Stimulated activated memory B cell treated with anti-CD40 and anti-IgM and Interleukin-4, amounts not matched to agents 10 μg/mL and 1 μg/mL and 100 μg/mL, for 72 hours (primary cell): ENCODE data around the gene SLC39A8.
A peak's percentile ranks its signal among the peaks of the same experiment; 100 is the strongest.
"Not testable (repeated sequence)": the region's sequence is repeated elsewhere in the genome, so short reads cannot be mapped to it uniquely, and the experiment has no call there.

Source experiments
- ATAC-seq: fragments of 150-1000 bp; cut with Tn5 transposase; 2 replicates; pipeline ENCODE4 v1.10.0; 2021
- H3K27ac Mint-ChIP-seq: one replicate; pipeline ENCODE4 v1.8.0; 2022; ENCODE audit warnings: mild to moderate bottlenecking, mixed read lengths
- H3K27me3 Mint-ChIP-seq: one replicate; pipeline ENCODE4 v1.8.0; 2022; ENCODE audit warnings: mixed read lengths
- H3K36me3 Mint-ChIP-seq: one replicate; pipeline ENCODE4 v1.8.0; 2022; ENCODE audit warnings: mixed read lengths
- H3K4me1 Mint-ChIP-seq: one replicate; pipeline ENCODE4 v1.8.0; 2022; ENCODE audit warnings: mixed read lengths
- H3K4me3 Mint-ChIP-seq: one replicate; pipeline ENCODE4 v1.8.0; 2022; ENCODE audit warnings: mild to moderate bottlenecking, moderate library complexity, mixed read lengths
- H3K9me3 Mint-ChIP-seq: one replicate; pipeline ENCODE4 v1.8.0; 2022; ENCODE audit warnings: mixed read lengths

Gene SLC39A8

DNA sequence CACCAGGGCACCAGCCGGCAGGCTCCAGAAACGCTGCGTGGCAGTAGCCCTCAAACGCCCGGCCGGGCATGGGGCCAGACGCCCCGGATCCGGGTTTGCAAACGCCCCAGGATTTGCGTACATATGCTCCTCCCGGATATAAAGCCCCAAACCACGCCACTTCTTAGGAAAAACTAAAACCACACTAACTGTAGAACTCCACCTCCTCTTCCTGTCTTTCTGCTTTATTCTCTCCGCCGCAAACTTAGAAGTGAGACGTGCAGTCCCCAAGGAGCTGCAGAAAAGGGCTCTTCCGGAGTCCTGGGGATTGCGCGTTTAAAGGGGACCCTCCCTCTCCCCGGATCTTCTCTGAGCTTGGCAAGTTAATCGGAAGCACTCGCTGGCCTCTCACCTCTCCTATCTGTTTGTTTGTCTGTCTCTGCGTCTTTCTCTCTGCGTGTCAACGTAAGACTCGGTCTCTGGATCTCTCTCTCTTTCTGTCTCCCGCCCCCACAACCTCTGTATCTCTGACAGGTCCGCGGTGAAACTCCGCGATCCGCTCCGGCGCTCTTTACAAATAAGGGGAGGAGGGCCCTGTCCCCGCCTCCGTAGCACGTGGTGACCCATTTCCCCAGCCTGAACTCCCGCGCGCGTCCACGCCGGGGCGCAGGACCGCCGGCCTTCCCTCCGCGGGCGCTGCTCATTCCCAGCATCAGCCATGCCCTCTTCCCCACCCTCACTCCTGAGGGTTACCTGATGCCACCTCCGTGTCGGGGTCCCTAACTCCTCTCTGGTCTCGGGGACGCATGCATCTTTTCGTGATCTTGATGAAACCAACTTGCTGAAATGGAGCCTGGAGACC is at the start of gene SLC39A8:
SLC39A8 (minus strand) TSS at position 529 of the 841 bp plus-strand sequence. CDS start 820 bp downstream, outside the sequence.
- Mint-ChIP-seq H3K4me1 (peaks cover 21% of the 10 kb centered on the region), H3K4me3 (peak within 1 kb of the TSS; percentile 81), H3K9me3 (no peaks in the 10 kb centered on the region), H3K27ac (peak within 1 kb of the TSS; percentile 89), H3K27me3 (no peaks in the 10 kb centered on the region), H3K36me3 (peaks cover 6% of the 10 kb centered on the region)
- ATAC-seq = peak; percentile 91

- Mint-ChIP-seq H3K36me3 (no peaks in the 10 kb centered on the region), H3K9me3 (no peaks in the 10 kb centered on the region), H3K4me1 (peaks cover 10% of the 10 kb centered on the region), H3K27me3 (peaks cover 11% of the 10 kb centered on the region), H3K4me3 (no peak overlapping the region), H3K27ac (no peak overlapping the region)
- no peak for ATAC-seq
These were observed 46.9 kb upstream of the SLC39A8 start for GRCh38 chr4:102392033-102392744.

DNA sequence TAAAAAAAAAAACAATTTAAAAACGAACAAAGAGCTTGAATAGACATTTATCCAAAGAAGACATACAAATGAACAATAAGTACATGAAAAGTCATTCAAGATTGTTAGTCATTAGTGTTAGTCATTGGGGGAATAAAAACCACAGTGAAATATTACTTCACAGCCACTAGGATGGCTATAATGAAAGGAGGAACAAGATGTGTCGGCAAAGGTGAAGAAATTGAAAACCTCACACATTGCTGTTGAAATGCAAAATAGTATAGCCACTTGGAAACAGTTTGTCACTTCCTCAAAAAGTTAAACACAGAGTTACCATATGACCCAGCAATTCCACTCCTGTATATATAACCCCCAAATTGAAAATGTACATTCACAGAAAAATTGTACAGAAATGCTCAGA is 45.2 kb upstream of the SLC39A8 start:
- Mint-ChIP-seq H3K27me3 (peaks cover 11% of the 10 kb centered on the region), H3K4me1 (peaks cover 10% of the 10 kb centered on the region), H3K36me3 (no peaks in the 10 kb centered on the region), H3K27ac (no peak overlapping the region), H3K9me3 (no peaks in the 10 kb centered on the region), H3K4me3 (no peak overlapping the region)
- peak; percentile 89 for ATAC-seq

GRCh38 chr4:102388611-102389010 is 43.3 kb upstream of the SLC39A8 start:
- Mint-ChIP-seq H3K27me3 (peaks cover 11% of the 10 kb centered on the region), H3K4me1 (peaks cover 10% of the 10 kb centered on the region), H3K9me3 (no peaks in the 10 kb centered on the region), H3K36me3 (no peaks in the 10 kb centered on the region), H3K4me3 (no peak overlapping the region), H3K27ac (no peak overlapping the region)
- no peak for ATAC-seq

DNA sequence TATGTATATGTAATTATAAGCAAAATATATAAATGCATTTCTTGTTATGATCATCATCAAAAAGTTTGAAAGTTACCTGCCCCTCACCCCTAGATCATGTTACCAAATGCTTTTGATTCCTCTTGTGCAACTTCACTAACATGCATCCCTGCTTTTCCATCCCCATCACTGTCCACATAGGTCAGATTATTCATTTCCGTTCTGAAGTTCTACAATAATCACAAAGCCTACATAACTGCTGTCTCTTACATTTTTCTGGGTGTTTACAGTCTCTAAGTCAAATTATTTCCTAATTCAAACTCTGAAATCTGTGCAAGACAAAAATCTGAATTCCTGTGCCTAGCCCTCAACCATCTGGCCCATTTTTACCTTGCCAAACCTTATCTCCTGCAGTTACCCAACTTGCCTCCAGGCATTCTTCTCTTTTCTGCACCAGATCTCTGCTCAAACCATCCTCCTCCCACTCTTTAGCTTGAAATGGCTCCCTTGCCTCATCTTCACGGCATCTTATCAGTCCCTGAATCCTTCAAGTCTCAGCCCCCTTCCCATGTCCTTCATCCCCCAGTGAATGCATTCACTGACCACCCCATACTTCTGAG is 42.4 kb upstream of the SLC39A8 start:
- no peaks in the 10 kb centered on the region for H3K36me3 Mint-ChIP-seq
- H3K4me1 Mint-ChIP-seq = peaks cover 10% of the 10 kb centered on the region
- no peaks in the 10 kb centered on the region for H3K9me3 Mint-ChIP-seq
- no peak overlapping the region for H3K27ac Mint-ChIP-seq
- no peak for ATAC-seq
- H3K27me3 Mint-ChIP-seq = peaks cover 21% of the 10 kb centered on the region
- H3K4me3 Mint-ChIP-seq = no peak overlapping the region

DNA sequence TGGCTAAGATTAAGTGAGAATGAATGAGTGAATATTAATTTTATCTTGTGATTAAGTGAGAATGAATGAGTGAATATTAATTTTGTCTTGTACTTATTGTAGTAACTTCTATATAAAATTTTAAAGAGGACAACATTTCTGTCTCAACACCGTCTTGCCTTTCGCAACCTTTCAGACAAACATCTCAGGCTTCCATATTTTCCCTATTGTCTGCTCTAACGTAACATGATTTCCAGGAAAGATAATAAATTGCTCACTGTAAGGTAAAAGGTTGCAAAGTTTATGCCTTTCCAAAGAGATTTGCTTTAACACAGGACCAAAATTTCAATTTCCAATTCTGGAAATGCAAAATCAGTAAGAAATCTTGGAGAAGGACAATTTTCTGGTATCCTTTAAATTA is 41.7 kb upstream of the SLC39A8 start:
- H3K27ac Mint-ChIP-seq = no peak overlapping the region
- ATAC-seq = no peak
- no peak overlapping the region for H3K4me3 Mint-ChIP-seq
- no peaks in the 10 kb centered on the region for H3K36me3 Mint-ChIP-seq
- peaks cover 28% of the 10 kb centered on the region for H3K27me3 Mint-ChIP-seq
- H3K4me1 Mint-ChIP-seq = peaks cover 10% of the 10 kb centered on the region
- no peaks in the 10 kb centered on the region for H3K9me3 Mint-ChIP-seq

- peaks cover 33% of the 10 kb centered on the region for H3K27me3 Mint-ChIP-seq
These were observed 35.0 kb upstream of the SLC39A8 start for GRCh38 chr4:102380253-102380652.

DNA sequence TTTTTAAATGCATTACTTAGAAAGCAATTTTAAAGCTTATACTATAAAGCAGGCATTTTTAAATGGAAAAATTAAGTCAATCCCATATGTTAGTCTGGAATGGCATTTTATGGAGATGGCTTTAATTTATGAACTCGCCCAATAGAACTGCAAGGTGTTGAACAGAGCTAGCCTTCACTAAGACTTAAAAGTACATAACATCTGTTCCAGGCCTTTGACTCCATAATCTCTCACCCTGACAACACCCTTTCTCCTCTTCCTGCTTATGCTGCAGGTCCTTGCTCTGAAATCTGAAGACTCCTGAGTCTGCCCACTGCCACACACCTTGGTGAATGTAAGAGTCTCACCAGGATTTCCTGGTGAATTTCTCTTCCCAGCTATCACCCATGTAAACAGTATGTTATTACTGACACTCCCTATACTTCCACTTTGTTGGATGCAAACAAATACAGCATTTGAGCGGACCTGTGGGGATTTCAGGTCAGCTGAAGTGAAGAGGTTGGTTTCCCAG is 17.7 kb upstream of the SLC39A8 start:
- H3K36me3 Mint-ChIP-seq = no peaks in the 10 kb centered on the region
- no peak for ATAC-seq
- no peaks in the 10 kb centered on the region for H3K4me1 Mint-ChIP-seq
- no peak overlapping the region for H3K27ac Mint-ChIP-seq
- H3K27me3 Mint-ChIP-seq = no peaks in the 10 kb centered on the region
- no peak overlapping the region for H3K4me3 Mint-ChIP-seq
- H3K9me3 Mint-ChIP-seq = peaks cover 9% of the 10 kb centered on the region

More at GRCh38 chr4:102380253-102380652, 35.0 kb upstream of the SLC39A8 start:
- not testable (repeated sequence) for H3K27ac Mint-ChIP-seq, ATAC-seq, H3K4me3 Mint-ChIP-seq, H3K4me1 Mint-ChIP-seq, H3K9me3 Mint-ChIP-seq
- H3K36me3 Mint-ChIP-seq = peaks cover 12% of the 10 kb centered on the region

DNA sequence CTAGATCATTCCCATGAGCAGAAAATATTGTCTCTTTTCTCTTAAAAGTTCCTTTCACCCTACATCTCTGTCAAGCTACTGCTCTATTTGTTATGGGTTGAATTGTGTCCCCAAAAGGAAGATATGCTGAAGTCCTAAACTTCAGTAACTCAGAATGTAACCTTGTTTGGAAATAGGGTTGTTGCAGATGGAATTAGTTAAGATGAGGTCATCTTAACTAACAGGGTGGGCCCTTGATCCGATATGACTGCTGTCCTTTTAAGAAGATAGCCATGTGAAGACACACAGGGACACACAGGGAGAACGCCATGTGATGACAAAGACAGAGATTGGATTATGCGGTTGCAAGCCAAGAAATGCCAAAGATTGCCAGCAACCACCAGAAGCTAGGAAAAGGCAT is 12.8 kb upstream of the SLC39A8 start:
- H3K27me3 Mint-ChIP-seq = no peaks in the 10 kb centered on the region
- no peak overlapping the region for H3K4me3 Mint-ChIP-seq
- no peak overlapping the region for H3K27ac Mint-ChIP-seq
- H3K36me3 Mint-ChIP-seq = no peaks in the 10 kb centered on the region
- peaks cover 3% of the 10 kb centered on the region for H3K9me3 Mint-ChIP-seq
- no peak for ATAC-seq
- peaks cover 6% of the 10 kb centered on the region for H3K4me1 Mint-ChIP-seq

DNA sequence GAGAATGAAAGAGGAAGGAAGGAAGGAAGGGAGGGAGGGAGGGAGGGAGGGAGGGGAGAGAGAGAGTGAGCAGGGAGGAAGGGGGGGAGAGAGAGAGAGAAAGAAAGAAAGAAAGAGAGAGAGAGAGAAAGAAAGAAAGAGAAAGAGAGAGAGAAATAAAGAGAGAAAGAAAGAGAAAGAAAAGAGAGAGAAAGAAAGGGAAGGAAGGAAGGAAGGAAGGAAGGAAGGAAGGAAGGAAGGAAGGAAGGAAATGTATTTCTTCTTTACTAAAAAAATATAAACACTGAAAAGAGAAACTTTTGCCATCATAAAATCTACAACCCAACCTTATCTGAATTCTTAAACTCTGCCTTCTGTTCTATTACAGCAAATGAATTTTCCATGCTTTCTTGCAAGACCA is 12.4 kb upstream of the SLC39A8 start:
- H3K27me3 Mint-ChIP-seq, ATAC-seq, H3K9me3 Mint-ChIP-seq, H3K4me1 Mint-ChIP-seq, H3K36me3 Mint-ChIP-seq, H3K27ac Mint-ChIP-seq, H3K4me3 Mint-ChIP-seq: not testable (repeated sequence)

DNA sequence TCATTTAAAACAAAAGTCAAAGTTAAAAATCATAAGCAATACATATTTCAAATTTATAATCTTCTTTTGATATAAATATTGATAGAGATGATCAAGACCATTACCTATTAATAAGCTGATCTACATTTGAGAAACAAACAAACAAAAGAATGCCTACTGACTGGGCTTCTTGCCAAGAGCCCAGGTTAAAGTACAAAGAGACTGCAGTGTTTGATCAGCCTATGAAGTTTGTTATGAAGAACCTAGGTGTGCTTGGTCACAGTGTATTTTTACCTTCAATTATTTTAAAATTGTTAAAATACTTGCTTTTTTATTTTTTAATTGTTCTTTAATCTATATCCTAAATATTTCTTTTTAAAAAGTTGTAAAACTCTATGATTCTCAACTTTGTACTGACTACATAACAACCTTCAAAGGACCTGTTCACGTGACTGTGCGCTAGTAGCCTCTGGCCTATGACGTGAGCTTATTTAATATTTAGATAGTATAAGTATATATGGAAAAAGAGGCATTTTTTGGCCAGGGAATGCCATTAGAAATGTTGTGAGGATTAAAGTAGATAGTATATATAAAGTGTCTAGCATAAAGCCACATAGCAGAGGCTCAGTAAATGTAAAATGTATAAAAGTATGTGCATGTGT is 11.4 kb upstream of the SLC39A8 start:
- H3K4me3 Mint-ChIP-seq = no peak overlapping the region
- ATAC-seq = no peak

GRCh38 chr4:102355748-102356147 is 10.5 kb upstream of the SLC39A8 start:
- Mint-ChIP-seq H3K27me3 (no peaks in the 10 kb centered on the region), H3K36me3 (no peaks in the 10 kb centered on the region), H3K4me3 (no peak overlapping the region), H3K4me1 (peaks cover 6% of the 10 kb centered on the region), H3K27ac (no peak overlapping the region), H3K9me3 (peaks cover 3% of the 10 kb centered on the region)
- no peak for ATAC-seq

More for the DNA sequence above, 11.4 kb upstream of the SLC39A8 start:
- H3K27me3 Mint-ChIP-seq = no peaks in the 10 kb centered on the region
- no peak overlapping the region for H3K27ac Mint-ChIP-seq
- peaks cover 6% of the 10 kb centered on the region for H3K4me1 Mint-ChIP-seq
- H3K9me3 Mint-ChIP-seq = peaks cover 3% of the 10 kb centered on the region
- H3K36me3 Mint-ChIP-seq = no peaks in the 10 kb centered on the region

- H3K36me3 Mint-ChIP-seq = no peaks in the 10 kb centered on the region
- no peak for ATAC-seq
These were observed 9.6 kb upstream of the SLC39A8 start for GRCh38 chr4:102354671-102355454.

GRCh38 chr4:102352781-102353180 is 7.5 kb upstream of the SLC39A8 start:
- H3K27me3 Mint-ChIP-seq = no peaks in the 10 kb centered on the region
- no peak overlapping the region for H3K27ac Mint-ChIP-seq
- ATAC-seq = no peak
- H3K4me3 Mint-ChIP-seq = no peak overlapping the region
- peaks cover 3% of the 10 kb centered on the region for H3K9me3 Mint-ChIP-seq
- peaks cover 6% of the 10 kb centered on the region for H3K4me1 Mint-ChIP-seq
- H3K36me3 Mint-ChIP-seq = no peaks in the 10 kb centered on the region

More at GRCh38 chr4:102354671-102355454, 9.6 kb upstream of the SLC39A8 start:
- Mint-ChIP-seq H3K27me3 (no peaks in the 10 kb centered on the region), H3K9me3 (peaks cover 3% of the 10 kb centered on the region), H3K27ac (no peak overlapping the region), H3K4me1 (peaks cover 6% of the 10 kb centered on the region), H3K4me3 (no peak overlapping the region)
